Measurements from ENCODE around the gene SNX32. TPM values are rescaled to one million over a fixed set of nuclear protein-coding genes. Genes with fewer than 3 reads are reported as not detected.
"Not testable (repeated sequence)": the region's sequence is repeated elsewhere in the genome, so short reads cannot be mapped to it uniquely, and the experiment has no call there.

The SNX32 gene
- polyA plus RNA-seq, 1 donor from 2014 or later, result 0.78 TPM

- H3K27me3 Mint-ChIP-seq, result no peaks in the 10 kb centered on the region
- H3K27ac Mint-ChIP-seq, result peak overlapping the region in 2 of 3 donors; percentile 80 to 95
- H3K4me3 Mint-ChIP-seq, result peak overlapping the region in 2 of 4 donors; percentile 78 to 88
- no peaks in the 10 kb centered on the region for H3K9me3 Mint-ChIP-seq
- peaks cover 26 to 35% (median 30%) of the 10 kb centered on the region in 3 donors for H3K4me1 Mint-ChIP-seq
- H3K36me3 Mint-ChIP-seq, result no peaks in the 10 kb centered on the region
Measured at GRCh38 chr11:65885231-65885630, 51.5 kb downstream of the SNX32 start.

- H3K27ac Mint-ChIP-seq, result peak overlapping the region in 2 of 3 donors; percentile 80 to 95
- no peaks in the 10 kb centered on the region for H3K9me3 Mint-ChIP-seq
- H3K27me3 Mint-ChIP-seq, result no peaks in the 10 kb centered on the region
- H3K4me3 Mint-ChIP-seq, result peak overlapping the region in 3 of 4 donors; percentile 72 to 96 (median 89)
- H3K36me3 Mint-ChIP-seq, result no peaks in the 10 kb centered on the region
- H3K4me1 Mint-ChIP-seq, result peaks cover 27 to 37% (median 31%) of the 10 kb centered on the region in 3 donors
Measured at GRCh38 chr11:65885808-65886536, 52.2 kb downstream of the SNX32 start.

- H3K4me1 Mint-ChIP-seq, result peaks cover 28 to 41% (median 35%) of the 10 kb centered on the region in 3 donors
- no peaks in the 10 kb centered on the region for H3K9me3 Mint-ChIP-seq
- H3K4me3 Mint-ChIP-seq, result peak overlapping the region; percentile 89 to 96 (median 94)
- H3K36me3 Mint-ChIP-seq, result no peaks in the 10 kb centered on the region
- no peaks in the 10 kb centered on the region for H3K27me3 Mint-ChIP-seq
- peak overlapping the region; percentile 23 to 93 (median 78) for H3K27ac Mint-ChIP-seq
Measured at GRCh38 chr11:65886826-65887722, 53.3 kb downstream of the SNX32 start.

- H3K4me1 Mint-ChIP-seq, result peaks cover 34 to 48% (median 42%) of the 10 kb centered on the region in 3 donors
- H3K4me3 Mint-ChIP-seq, result peak overlapping the region; percentile 89 to 96 (median 94)
- no peaks in the 10 kb centered on the region for H3K36me3 Mint-ChIP-seq
- no peaks in the 10 kb centered on the region for H3K9me3 Mint-ChIP-seq
- no peaks in the 10 kb centered on the region for H3K27me3 Mint-ChIP-seq
- H3K27ac Mint-ChIP-seq, result peak overlapping the region; percentile 93 to 98 (median 97)
Measured at GRCh38 chr11:65887723-65888162, 54.0 kb downstream of the SNX32 start.

GRCh38 chr11:65888163-65888814, 54.5 kb downstream of the SNX32 start, which contains the start of gene FIBP:
Gene FIBP (minus strand): TSS chr11:65888471. CDS start chr11:65888418, 53 bp downstream.
- Mint-ChIP-seq H3K36me3 (no peaks in the 10 kb centered on the region), H3K4me3 (peak within 1 kb of the TSS; percentile 89 to 96 (median 94)), H3K9me3 (no peaks in the 10 kb centered on the region), H3K27ac (peak within 1 kb of the TSS; percentile 93 to 98 (median 97)), H3K27me3 (no peaks in the 10 kb centered on the region), H3K4me1 (peaks cover 36 to 49% (median 46%) of the 10 kb centered on the region in 3 donors)

- Mint-ChIP-seq H3K4me3 (peak within 1 kb of the TSS; percentile 89 to 96 (median 95)), H3K36me3 (no peaks in the 10 kb centered on the region), H3K27ac (peak within 1 kb of the TSS; percentile 93 to 98 (median 97)), H3K27me3 (no peaks in the 10 kb centered on the region), H3K4me1 (peaks cover 31 to 45% (median 39%) of the 10 kb centered on the region in 3 donors), H3K9me3 (no peaks in the 10 kb centered on the region)
Measured at GRCh38 chr11:65890324-65891218, 56.8 kb downstream of the SNX32 start, which contains the start of gene CCDC85B. Gene CCDC85B (plus strand): TSS chr11:65890673. CDS start chr11:65890784, 111 bp downstream.

- H3K27me3 Mint-ChIP-seq, result no peaks in the 10 kb centered on the region
- peak overlapping the region; percentile 40 to 93 (median 48) for H3K27ac Mint-ChIP-seq
- peak overlapping the region; percentile 87 to 96 (median 92) for H3K4me3 Mint-ChIP-seq
- H3K36me3 Mint-ChIP-seq, result no peaks in the 10 kb centered on the region
- H3K4me1 Mint-ChIP-seq, result peaks cover 31 to 44% (median 40%) of the 10 kb centered on the region in 3 donors
- H3K9me3 Mint-ChIP-seq, result no peaks in the 10 kb centered on the region
Measured at GRCh38 chr11:65891219-65892136, 57.7 kb downstream of the SNX32 start.

GRCh38 chr11:65892137-65892540, 58.4 kb downstream of the SNX32 start:
- Mint-ChIP-seq H3K4me3 (peak overlapping the region; percentile 75 to 96 (median 90)), H3K4me1 (peaks cover 31 to 39% (median 37%) of the 10 kb centered on the region in 3 donors), H3K27ac (peak overlapping the region; percentile 40 to 83 (median 48))
- H3K36me3 Mint-ChIP-seq, H3K27me3 Mint-ChIP-seq, H3K9me3 Mint-ChIP-seq: not testable (repeated sequence)

GRCh38 chr11:65892661-65893317, 59.0 kb downstream of the SNX32 start:
- H3K36me3 Mint-ChIP-seq, result no peaks in the 10 kb centered on the region
- peak overlapping the region; percentile 89 to 96 (median 92) for H3K4me3 Mint-ChIP-seq
- H3K27me3 Mint-ChIP-seq, result no peaks in the 10 kb centered on the region
- H3K9me3 Mint-ChIP-seq, result no peaks in the 10 kb centered on the region
- H3K4me1 Mint-ChIP-seq, result peaks cover 31 to 39% (median 37%) of the 10 kb centered on the region in 3 donors
- H3K27ac Mint-ChIP-seq, result peak overlapping the region; percentile 40 to 83 (median 48)

GRCh38 chr11:65894034-65894591, 60.4 kb downstream of the SNX32 start:
- Mint-ChIP-seq H3K27me3 (no peaks in the 10 kb centered on the region), H3K9me3 (no peaks in the 10 kb centered on the region), H3K36me3 (peaks cover 3% of the 10 kb centered on the region), H3K4me1 (peaks cover 25 to 31% (median 31%) of the 10 kb centered on the region in 3 donors), H3K27ac (peak overlapping the region; percentile 24 to 94 (median 83)), H3K4me3 (peak overlapping the region; percentile 77 to 92 (median 90))

- Mint-ChIP-seq H3K4me3 (peak overlapping the region in 2 of 4 donors; percentile 17 to 74), H3K27me3 (peaks cover 4% of the 10 kb centered on the region), H3K36me3 (peaks cover 3% of the 10 kb centered on the region), H3K9me3 (no peaks in the 10 kb centered on the region), H3K27ac (peak overlapping the region in 2 of 3 donors; percentile 50 to 89), H3K4me1 (peaks cover 15 to 22% (median 19%) of the 10 kb centered on the region in 3 donors)
Measured at GRCh38 chr11:65895482-65895981, 61.8 kb downstream of the SNX32 start.
